GM12878 (cell line): ENCODE measurements around the gene C20orf202. TPM values are rescaled to one million over a fixed set of nuclear protein-coding genes. Genes with fewer than 3 reads are reported as not detected.

Experiments
- ATAC-seq: fragments of 200-7000 bp; cut with Tn5 transposase; 3 replicates; pipeline ENCODE4 v1.9.1; 2020; ENCODE audit warnings: mild to moderate bottlenecking, moderate library complexity
- BruUV-seq: library from RNA; stranded (reverse); fragments of 400-500 nt; replicated peaks from 2 replicates; lab custom pipeline; 2021; lab: Mats Ljungman, UMichigan
- CTCF ChIA-PET: fragments of 300-600 bp; sonication (Branson Sonifier 250); formaldehyde crosslinking; extraction: SDS; loops from one replicate; lab custom pipeline; 2021; ENCODE audit warnings: inconsistent platforms; lab: Yijun Ruan, JAX
- POLR2A ChIA-PET: fragments of 350-600 bp; formaldehyde crosslinking; extraction: SDS; loops from one replicate; lab custom pipeline; 2021; ENCODE audit warnings: inconsistent platforms; lab: Charles Lee
- RAD21 ChIA-PET: fragments of 300-600 bp; sonication (Branson Sonifier 250); formaldehyde crosslinking; loops from one replicate; lab custom pipeline; 2023; ENCODE audit warnings: antibody characterized with exemption; ENCODE audit not compliant: unreplicated experiment; lab: Charles Lee
- SMC1A ChIA-PET: fragments of 300-600 bp; sonication (Branson Sonifier 250); formaldehyde crosslinking; loops from one replicate; lab custom pipeline; 2023; ENCODE audit not compliant: unreplicated experiment, uncharacterized antibody; lab: Charles Lee
- DNase-seq: peaks from one replicate; pipeline ENCODE4 v3.0.0-alpha.2; 2011; ENCODE audit warnings: low read depth, low spot score
- FAIRE-seq: peaks from 3 replicates; lab custom pipeline; 2011; peaks lifted over from hg19 to GRCh38; lab: Jason Lieb, UNC
- H2AFZ ChIP-seq: 2 replicates; pipeline ENCODE4 v1.6.0; 2011; ENCODE audit warnings: low read depth, low read length, control low read depth; ENCODE audit not compliant: control insufficient read depth
- H3K27ac ChIP-seq: 2 replicates; pipeline ENCODE4 v1.5.1; 2011; ENCODE audit warnings: control low read depth; ENCODE audit not compliant: control insufficient read depth, insufficient read depth
- H3K27me3 ChIP-seq, 2 experiments: replicated peaks in 1 of 2; 2 replicates each; pipeline versions ENCODE4 v1.6.0 to v1.6.1; 2011; ENCODE audit warnings: low read length in 1 of 2; ENCODE audit not compliant: control insufficient read depth in 2 of 2, insufficient read depth in 2 of 2
- H3K36me3 ChIP-seq, 2 experiments: 2 replicates each; pipeline ENCODE4 v1.5.1; 2011; ENCODE audit warnings: low read length in 1 of 2; ENCODE audit not compliant: control insufficient read depth in 2 of 2, insufficient read depth in 2 of 2
- H3K4me1 ChIP-seq: 2 replicates; pipeline ENCODE4 v1.6.1; 2011; ENCODE audit warnings: mild to moderate bottlenecking, low read length, moderate library complexity, mixed read lengths; ENCODE audit not compliant: control insufficient read depth, insufficient read depth
- H3K4me2 ChIP-seq: 2 replicates; pipeline ENCODE4 v1.6.0; 2011; ENCODE audit warnings: control low read depth; ENCODE audit not compliant: control insufficient read depth, insufficient read depth
- H3K4me3 ChIP-seq: fragments of 200-600 bp; sonication (generic); 2 replicates; pipeline ENCODE4 v1.5.1; 2016
- H3K79me2 ChIP-seq: 2 replicates; pipeline ENCODE4 v1.6.0; 2011; ENCODE audit warnings: low read length; ENCODE audit not compliant: control insufficient read depth, insufficient read depth
- H3K9ac ChIP-seq: 2 replicates; pipeline ENCODE4 v1.8.0; 2011; ENCODE audit warnings: low read length, control low read depth, mixed read lengths; ENCODE audit not compliant: control insufficient read depth, insufficient read depth
- H3K9me3 ChIP-seq: replicated peaks from 3 replicates; pipeline ENCODE4 v1.5.1; 2011; ENCODE audit warnings: mild to moderate bottlenecking, low read length; ENCODE audit not compliant: control insufficient read depth, insufficient read depth
- H4K20me1 ChIP-seq: 2 replicates; pipeline ENCODE4 v1.6.0; 2011; ENCODE audit not compliant: control insufficient read depth, insufficient read depth
- ASH2L ChIP-seq: fragments of 300-600, 200-600 bp; sonication (generic); IDR thresholded peaks from 2 replicates; pipeline ENCODE4 v1.6.1; 2017; ENCODE audit warnings: low read depth, mild to moderate bottlenecking, borderline replicate concordance
- ATF7 ChIP-seq: fragments of 450-650 bp; IDR thresholded peaks from 2 replicates; pipeline ENCODE4 v1.6.1; 2016; ENCODE audit warnings: low read depth, mild to moderate bottlenecking
- BACH1 ChIP-seq: fragments of 450-650 bp; IDR thresholded peaks from 2 replicates; pipeline ENCODE4 v1.6.1; 2017; ENCODE audit warnings: mild to moderate bottlenecking, borderline replicate concordance
- BMI1 ChIP-seq: fragments of 450-650 bp; IDR thresholded peaks from 2 replicates; pipeline ENCODE4 v1.6.1; 2016; ENCODE audit warnings: mild to moderate bottlenecking, moderate library complexity, borderline replicate concordance
- DPF2 ChIP-seq: fragments of 450-650 bp; IDR thresholded peaks from 2 replicates; pipeline ENCODE4 v1.6.1; 2017; ENCODE audit warnings: mild to moderate bottlenecking
- HDAC2 ChIP-seq: fragments of 200-600 bp; sonication (generic); IDR thresholded peaks from 2 replicates; pipeline ENCODE4 v1.6.1; 2017
- MYC ChIP-seq: IDR thresholded peaks from 2 replicates; pipeline ENCODE4 v1.6.1; 2011; ENCODE audit warnings: mild to moderate bottlenecking, low read length, moderate library complexity, inconsistent platforms; ENCODE audit not compliant: insufficient read depth, insufficient replicate concordance, insufficient read length, severe bottlenecking
- NFYA ChIP-seq: IDR thresholded peaks from 2 replicates; pipeline ENCODE4 v1.6.1; 2011; ENCODE audit warnings: low read depth, mild to moderate bottlenecking, low read length, improper control_type of control experiment, borderline replicate concordance
- SIN3A ChIP-seq: IDR thresholded peaks from 2 replicates; pipeline ENCODE4 v1.6.1; 2012; ENCODE audit warnings: low read depth, low read length, improper control_type of control experiment
- SMAD1 ChIP-seq: fragments of 450-650 bp; IDR thresholded peaks from 2 replicates; pipeline ENCODE4 v1.6.1; 2018; ENCODE audit warnings: mild to moderate bottlenecking, low read depth; ENCODE audit not compliant: partially characterized antibody
- SMARCA5 ChIP-seq: fragments of 450-650 bp; IDR thresholded peaks from 2 replicates; pipeline ENCODE4 v1.6.1; 2017; ENCODE audit warnings: mild to moderate bottlenecking
- SUZ12 ChIP-seq: fragments of 200-600 bp; sonication (generic); IDR thresholded peaks from one replicate; pipeline ENCODE4 v1.6.1; 2018; ENCODE audit warnings: antibody characterized with exemption, mild to moderate bottlenecking; ENCODE audit not compliant: unreplicated experiment
- TCF7 ChIP-seq: IDR thresholded peaks from 2 replicates; pipeline ENCODE4 v1.6.1; 2014; ENCODE audit warnings: antibody characterized with exemption, borderline replicate concordance
- USF1 ChIP-seq: IDR thresholded peaks from 2 replicates; pipeline ENCODE4 v1.6.1; 2011; ENCODE audit warnings: borderline replicate concordance, low read depth, mild to moderate bottlenecking, moderate library complexity, mixed read lengths, low read length; ENCODE audit not compliant: insufficient read depth; ENCODE audit errors: extremely low read length
- ZBTB40 ChIP-seq: fragments of 450-650 bp; IDR thresholded peaks from 2 replicates; pipeline ENCODE4 v1.6.1; 2016; ENCODE audit warnings: mild to moderate bottlenecking, moderate library complexity, borderline replicate concordance
- ZNF687 ChIP-seq: fragments of 450-650 bp; IDR thresholded peaks from 2 replicates; pipeline ENCODE4 v1.6.1; 2017; ENCODE audit warnings: mild to moderate bottlenecking, moderate library complexity
- WGBS: methylation state at CpG from one replicate; pipeline ENCODE4 v1.1.6; 2016; ENCODE audit warnings: low lambda C conversion rate; ENCODE audit not compliant: insufficient replicate concordance, insufficient coverage; ENCODE audit errors: missing lambda C conversion rate; 5-methylcytosine and 5-hydroxymethylcytosine counted together
- in situ Hi-C: fragments of 300-500 bp; cut with MboI; formaldehyde crosslinking; loops from 9 replicates; pipeline ENCODE4 v1.14.3; 2018; ENCODE audit warnings: mixed read lengths
- intact Hi-C: fragments of 100-400 bp; cut with micrococcal nuclease; formaldehyde crosslinking; loops from one replicate; pipeline ENCODE4 v1.14.2; 2022; ENCODE audit not compliant: unreplicated experiment
- polyA plus RNA-seq, 11 experiments: library from polyadenylated mRNA; depleted of rRNA in 4 of 11; unstranded in 6 of 11; stranded (reverse) in 5 of 11; fragments of >200 nt; fragmentation: Nextera tagmentation in 4 of 11; fragmentation: Illumina TruSeq in 1 of 11; extraction: Ambion mirVana in 4 of 11; extraction: Trizol in 1 of 11; gene quantifications; 1 replicate in 1 of 11; 2 replicates in 10 of 11; pipeline versions ENCODE4 v1.2.1 to v1.2.3, GENCODE V29; 2011 to 2016; ENCODE audit warnings: inconsistent platforms in 2 of 11, missing spikeins in 2 of 11, low read depth in 1 of 11
- total RNA-seq, 4 experiments: library from RNA; depleted of rRNA in 3 of 4; stranded (reverse); fragments of >200 nt in 3 of 4; fragmentation: Illumina TruSeq in 1 of 4; extraction: Trizol in 1 of 4; gene quantifications; 2 replicates each; pipeline versions ENCODE4 v1.2.1 to v1.2.3, GENCODE V29; 2013 to 2021

The C20orf202 gene
- total and polyA plus RNA-seq, 10 of the 15 experiments (the other 5 are each of a cell fraction or from before 2014, with no cell fraction given) = 0.04 TPM; not detected in 8

GRCh38 chr20:1165941-1166340 lies 37.3 kb upstream of the C20orf202 start:
- H3K79me2 ChIP-seq = no peaks in the 10 kb centered on the region
- WGBS = 96% methylated on average over 9 of the region's 9 CpGs
- POLR2A ChIA-PET = no interaction called here
- H2AFZ ChIP-seq = no peak overlapping the region
- H3K4me2 ChIP-seq = no peak overlapping the region
- H3K9ac ChIP-seq = no peak overlapping the region
- RAD21 ChIA-PET = no interaction called here
- in situ Hi-C loops = no loop called here
- no peaks in the 10 kb centered on the region for H3K9me3 ChIP-seq
- no peaks in the 10 kb centered on the region for H4K20me1 ChIP-seq
- peaks cover 7% of the 10 kb centered on the region; the same call in 1 of the 2 replicates for H3K4me1 ChIP-seq
- SMC1A ChIA-PET = no interaction called here
- ATAC-seq (no peak), FAIRE-seq (no peak), DNase-seq (no peak)
- no peak overlapping the region for H3K4me3 ChIP-seq
- intact Hi-C loops = no loop called here
- H3K27ac ChIP-seq = no peak overlapping the region
- BruUV-seq = no TSS peak
- no peaks in the 10 kb centered on the region for H3K27me3 ChIP-seq
- peaks cover 21 to 57% of the 10 kb centered on the region in 2 experiments for H3K36me3 ChIP-seq
- CTCF ChIA-PET = interaction anchor here (0.7 kb wide), 1 partner anchor 13 kb away, joined by 3 read pairs; no protein-coding TSS in a partner anchor
- TF ChIP-seq SIN3A (no peak), SMAD1 (no peak), NFYA (no peak), BACH1 (no peak), SUZ12 (no peak), SMARCA5 (no peak), MYC (no peak), ATF7 (no peak), TCF7 (no peak), ZNF687 (no peak), BMI1 (no peak), DPF2 (no peak), ASH2L (no peak), ZBTB40 (no peak), USF1 (no peak), HDAC2 (no peak)
